Peyer's patch (tissue), 4 donors: ENCODE results near the gene ZNF622. TPM values are rescaled to one million over a fixed set of nuclear protein-coding genes. Genes with fewer than 3 reads are reported as not detected.
"Not testable (repeated sequence)": the region's sequence is repeated elsewhere in the genome, so short reads cannot be mapped to it uniquely, and the experiment has no call there.

Experiments
- DNase-seq, 3 donors: peaks; one replicate each; pipeline ENCODE4 v3.0.0-alpha.2; 2017 to 2019
- H3K27ac ChIP-seq, 4 donors: fragments of 200-600 bp; sonication (generic); one replicate each; pipeline ENCODE4 v1.5.1; 2016 to 2019
- H3K27me3 ChIP-seq, 2 donors: fragments of 200-600 bp; sonication (generic); one replicate each; pipeline ENCODE4 v1.5.1; 2019
- H3K36me3 ChIP-seq, 3 donors: fragments of 200-600 bp; sonication (generic); one replicate each; pipeline ENCODE4 v1.5.1; 2016 to 2019
- H3K4me1 ChIP-seq, 4 donors: fragments of 200-600 bp; sonication (generic); one replicate each; pipeline ENCODE4 v1.5.1; 2016 to 2019
- H3K4me3 ChIP-seq, 4 donors: fragments of 200-600 bp; sonication (generic); 1 replicate in 3 of 4; 2 replicates in 1 of 4; pipeline ENCODE4 v1.5.1; 2016 to 2019; ENCODE audit warnings: mild to moderate bottlenecking in 1 of 4
- H3K9me3 ChIP-seq, 4 donors: fragments of 200-600 bp; sonication (generic); one replicate each; pipeline ENCODE4 v1.5.1; 2016 to 2019; ENCODE audit warnings: mild to moderate bottlenecking in 1 of 4
- CTCF ChIP-seq, 6 experiments: fragments of 450-650 bp in 4 of 6; fragments of 200-600 bp in 2 of 6; sonication (generic) in 1 of 6; IDR thresholded peaks; one replicate each; pipeline ENCODE4 v1.5.1; 2017 to 2019; ENCODE audit warnings: antibody characterized with exemption in 6 of 6, mild to moderate bottlenecking in 3 of 6, moderate library complexity in 1 of 6
- POLR2A ChIP-seq, 2 donors: fragments of 450-650 bp; IDR thresholded peaks; one replicate each; pipeline ENCODE4 v1.5.1; 2017; ENCODE audit warnings: antibody characterized with exemption in 2 of 2, mild to moderate bottlenecking in 2 of 2, moderate library complexity in 2 of 2
- total RNA-seq, 4 donors: library from RNA; depleted of rRNA; stranded (reverse); fragments of >200 nt; gene quantifications; one replicate each; pipeline ENCODE4 v1.1.0, GENCODE V29; 2016

Gene ZNF622
- total RNA-seq, 4 donors from 2014 or later = 26.7 to 44.6 (median 32.5) TPM

- Histone ChIP-seq H3K27me3 (no peaks in the 10 kb centered on the region), H3K9me3 (no peaks in the 10 kb centered on the region), H3K27ac (no peak overlapping the region), H3K4me1 (peaks cover 0 to 7% (median 5%) of the 10 kb centered on the region in 4 donors), H3K4me3 (no peak overlapping the region), H3K36me3 (peaks cover 0 to 63% (median 2%) of the 10 kb centered on the region in 3 donors)
- DNase-seq = no peak
- no peak for TF ChIP-seq POLR2A (IDR thresholded peaks at IDR 0.05)
- no peak for TF ChIP-seq CTCF (IDR thresholded peaks at IDR 0.05)
Measured at GRCh38 chr5:16454686-16455085, 10.9 kb downstream of the ZNF622 start.

GRCh38 chr5:16453609-16454008, 12.0 kb downstream of the ZNF622 start:
- peaks cover 0 to 6% (median 4%) of the 10 kb centered on the region in 4 donors for H3K4me1 ChIP-seq
- H3K4me3 ChIP-seq = no peak overlapping the region
- no peak for TF ChIP-seq POLR2A (IDR thresholded peaks at IDR 0.05)
- no peak for TF ChIP-seq CTCF (IDR thresholded peaks at IDR 0.05)
- no peak overlapping the region for H3K27ac ChIP-seq
- H3K27me3 ChIP-seq = no peaks in the 10 kb centered on the region
- no peak for DNase-seq
- H3K36me3 ChIP-seq = peaks cover 0 to 73% (median 2%) of the 10 kb centered on the region in 3 donors
- H3K9me3 ChIP-seq = no peaks in the 10 kb centered on the region

GRCh38 chr5:16450163-16450562, 15.4 kb downstream of the ZNF622 start:
- Histone ChIP-seq H3K4me3 (no peak overlapping the region), H3K4me1 (no peaks in the 10 kb centered on the region), H3K9me3 (no peaks in the 10 kb centered on the region), H3K36me3 (peaks cover 0 to 75% (median 2%) of the 10 kb centered on the region in 3 donors), H3K27ac (no peak overlapping the region), H3K27me3 (no peaks in the 10 kb centered on the region)
- TF ChIP-seq CTCF (IDR thresholded peaks at IDR 0.05) (no peak), POLR2A (IDR thresholded peaks at IDR 0.05) (no peak)
- no peak for DNase-seq

- Histone ChIP-seq H3K36me3 (peaks cover 0 to 55% (median 2%) of the 10 kb centered on the region in 3 donors), H3K4me3 (no peak overlapping the region), H3K27ac (no peak overlapping the region), H3K27me3 (no peaks in the 10 kb centered on the region), H3K4me1 (no peaks in the 10 kb centered on the region), H3K9me3 (no peaks in the 10 kb centered on the region)
- TF ChIP-seq CTCF (IDR thresholded peaks at IDR 0.05) = no peak
- TF ChIP-seq POLR2A (IDR thresholded peaks at IDR 0.05) = no peak
- DNase-seq = no peak
Measured at GRCh38 chr5:16446993-16447392, 18.6 kb downstream of the ZNF622 start.

- H3K27ac ChIP-seq = no peak overlapping the region
- no peak for DNase-seq
- H3K27me3 ChIP-seq = no peaks in the 10 kb centered on the region
- H3K9me3 ChIP-seq = no peaks in the 10 kb centered on the region
- no peaks in the 10 kb centered on the region for H3K4me1 ChIP-seq
- TF ChIP-seq POLR2A (IDR thresholded peaks at IDR 0.05) (no peak), CTCF (IDR thresholded peaks at IDR 0.05) (peak in 1 of 6 experiments; percentile 4)
- H3K4me3 ChIP-seq = no peak overlapping the region
- no peaks in the 10 kb centered on the region for H3K36me3 ChIP-seq
Measured at GRCh38 chr5:16437977-16438376, 27.6 kb downstream of the ZNF622 start.

- not testable (repeated sequence) for DNase-seq, H3K27ac ChIP-seq, H3K4me3 ChIP-seq, H3K4me1 ChIP-seq, H3K9me3 ChIP-seq, H3K36me3 ChIP-seq, H3K27me3 ChIP-seq
Measured at GRCh38 chr5:16436065-16436682, 29.4 kb downstream of the ZNF622 start.
